GM19463 (cell line): ENCODE results near the gene POPDC2.
"Not testable (repeated sequence)": the region's sequence is repeated elsewhere in the genome, so short reads cannot be mapped to it uniquely, and the experiment has no call there.

Experiments used
- ATAC-seq: cut with Tn5 transposase; IDR thresholded peaks from one replicate; pipeline ENCODE4 v1.9.1; 2021; ENCODE audit warnings: mild to moderate bottlenecking, moderate library complexity; ENCODE audit not compliant: unreplicated experiment

Gene POPDC2, protein sequence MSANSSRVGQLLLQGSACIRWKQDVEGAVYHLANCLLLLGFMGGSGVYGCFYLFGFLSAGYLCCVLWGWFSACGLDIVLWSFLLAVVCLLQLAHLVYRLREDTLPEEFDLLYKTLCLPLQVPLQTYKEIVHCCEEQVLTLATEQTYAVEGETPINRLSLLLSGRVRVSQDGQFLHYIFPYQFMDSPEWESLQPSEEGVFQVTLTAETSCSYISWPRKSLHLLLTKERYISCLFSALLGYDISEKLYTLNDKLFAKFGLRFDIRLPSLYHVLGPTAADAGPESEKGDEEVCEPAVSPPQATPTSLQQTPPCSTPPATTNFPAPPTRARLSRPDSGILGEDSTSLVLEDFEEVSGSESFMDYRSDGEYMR

DNA sequence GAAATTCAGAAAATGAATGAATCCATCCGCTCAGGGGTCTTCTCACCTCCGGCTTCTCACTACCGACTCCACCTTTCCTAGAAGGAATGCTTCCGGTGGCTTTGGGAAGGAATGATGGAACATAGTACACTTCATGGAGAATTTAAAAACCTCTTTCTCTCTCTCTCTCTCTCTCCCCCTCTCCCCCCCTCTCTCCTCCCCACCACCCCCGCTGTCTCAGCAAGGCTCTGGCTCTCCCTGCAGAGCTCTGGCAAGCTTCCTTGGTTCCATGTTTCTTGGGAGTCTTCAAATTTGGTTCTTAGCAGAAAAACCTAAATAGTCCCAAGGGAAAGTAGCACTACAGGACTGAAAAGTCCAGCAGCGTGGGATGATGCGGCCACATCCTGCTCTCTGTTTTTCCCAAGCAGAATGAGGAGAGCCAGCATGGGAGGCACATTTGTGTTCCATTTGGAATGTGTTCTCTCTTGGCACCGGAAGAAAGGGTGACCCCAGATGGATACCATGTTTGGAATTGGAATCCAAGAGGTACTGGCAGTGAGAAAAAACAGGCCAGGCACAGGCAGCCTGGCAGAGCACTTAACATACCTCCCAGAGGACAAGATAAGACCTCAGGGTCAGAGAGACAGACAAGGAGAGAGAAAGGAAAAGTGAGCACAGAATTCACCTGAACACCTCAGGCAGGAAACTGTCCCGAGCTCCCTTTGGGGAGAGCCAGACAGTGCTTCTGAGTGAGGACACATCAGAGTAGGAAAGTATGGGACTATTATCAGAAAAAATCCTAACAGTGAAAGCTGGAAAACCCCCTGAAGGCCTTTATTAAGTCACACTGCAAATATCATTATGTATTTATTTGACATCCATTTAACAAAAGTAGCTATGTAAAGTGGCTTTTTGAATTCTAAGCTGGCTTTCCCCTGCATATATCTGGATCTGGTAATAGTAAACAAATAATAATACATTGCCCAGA, at the start of gene POPDC2:
TSS of gene POPDC2 (minus strand) at position 116 of the 967 bp plus-strand sequence. CDS start 166 bp downstream, outside the sequence.
- ATAC-seq = no peak

- no peak for ATAC-seq
Measured at GRCh38 chr3:119703820-119704531, 43.6 kb upstream of the POPDC2 start.

- ATAC-seq = peak; percentile 91
Measured at GRCh38 chr3:119702530-119703527, 42.4 kb upstream of the POPDC2 start, which contains the start of gene CFAP91. TSS of gene CFAP91 (plus strand) at chr3:119703022. CDS start at chr3:119703099, 77 bp downstream.

DNA sequence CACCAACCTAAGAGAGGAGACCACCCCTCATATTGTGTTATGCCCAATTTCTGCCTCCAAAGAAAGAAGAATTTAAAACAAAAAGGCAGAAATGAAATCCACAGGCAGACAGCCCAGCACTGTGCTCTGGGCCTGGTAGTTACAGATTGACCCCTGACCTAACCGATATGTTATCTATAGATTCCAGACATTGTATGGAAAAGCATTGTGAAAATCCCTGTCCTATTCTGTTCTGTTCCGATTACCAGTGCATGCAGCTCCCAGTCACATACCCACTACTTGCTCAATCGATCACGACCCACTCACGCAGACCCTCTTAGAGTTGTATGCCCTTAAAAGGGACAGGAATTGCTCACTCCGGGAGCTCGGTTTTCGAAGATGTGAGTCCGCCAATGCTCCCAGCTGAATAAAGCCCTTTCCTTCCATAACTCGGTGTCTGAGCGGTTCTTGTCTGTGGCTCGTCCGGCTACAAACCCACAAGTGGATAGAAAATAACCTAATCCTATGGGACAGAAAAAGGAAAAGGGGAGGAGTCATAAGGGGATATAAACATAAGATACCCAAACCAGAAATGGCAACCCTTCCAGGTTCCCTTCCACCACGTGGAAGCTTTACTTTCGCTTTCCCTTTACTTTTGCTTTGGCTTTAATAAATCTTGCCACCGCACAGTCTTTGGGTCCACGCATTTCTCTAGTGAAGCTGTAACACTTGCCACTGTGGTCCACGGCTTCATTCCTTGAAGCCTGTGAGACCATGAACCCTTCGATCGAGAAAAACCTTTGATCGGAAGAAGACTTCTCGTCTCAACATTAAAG, 40.7 kb upstream of the POPDC2 start:
- ATAC-seq = peak; percentile 2

DNA sequence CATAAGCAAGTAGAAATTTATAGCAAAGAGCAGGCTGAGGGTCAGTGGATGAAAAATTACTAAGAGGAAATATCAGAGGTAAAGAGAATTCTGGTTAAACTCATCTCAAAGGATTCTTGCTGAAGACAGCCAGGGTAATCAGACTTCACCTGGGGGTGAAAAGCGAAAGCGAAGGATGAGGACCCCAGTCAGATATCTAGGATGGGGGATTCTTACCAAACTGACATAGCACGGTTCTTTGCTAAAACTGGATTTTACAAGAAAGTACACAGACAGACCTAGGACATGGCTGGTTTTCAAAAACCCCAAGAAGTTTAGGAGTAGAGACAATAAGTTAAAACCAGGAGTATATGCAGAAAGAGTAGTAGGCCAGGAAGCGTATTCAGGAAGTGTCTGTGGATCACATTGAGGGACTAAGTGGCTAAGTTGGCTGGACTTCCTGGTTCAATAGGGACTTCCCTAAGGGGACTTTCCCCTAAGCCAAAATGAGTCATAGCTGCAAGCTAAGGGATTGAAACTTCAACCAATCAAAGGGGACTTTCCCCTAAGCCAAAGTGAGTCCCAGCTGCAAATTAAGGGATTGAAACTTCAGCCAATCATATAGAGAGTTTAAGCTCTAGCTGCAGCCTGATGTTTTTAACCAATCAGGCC, 40.0 kb upstream of the POPDC2 start:
- peak; percentile 29 for ATAC-seq

GRCh38 chr3:119697394-119697793, 37.0 kb upstream of the POPDC2 start:
- ATAC-seq = peak; percentile 69

DNA sequence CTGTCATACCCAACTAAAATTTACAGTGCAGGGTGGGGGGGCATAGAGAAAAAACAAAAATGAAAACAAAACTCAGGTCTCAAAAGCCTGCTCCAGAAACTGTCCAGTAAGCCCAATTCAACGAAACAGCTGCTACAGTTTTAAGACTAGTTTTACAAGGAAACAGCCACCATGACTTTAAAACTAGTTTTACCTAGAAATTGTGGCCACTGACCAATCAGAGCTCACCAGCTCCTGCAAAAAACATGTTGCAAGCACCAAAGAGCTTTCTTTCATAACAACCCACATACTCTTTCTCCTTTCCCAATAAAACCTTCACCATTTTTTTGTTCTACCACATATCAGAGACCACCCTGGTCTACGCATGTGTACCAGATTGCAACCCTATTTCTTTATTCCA, 35.1 kb upstream of the POPDC2 start:
- no peak for ATAC-seq

- ATAC-seq = no peak
Measured at GRCh38 chr3:119690043-119690656, 29.8 kb upstream of the POPDC2 start.

GRCh38 chr3:119683421-119683820, 23.0 kb upstream of the POPDC2 start:
- no peak for ATAC-seq

GRCh38 chr3:119681279-119681678, 20.9 kb upstream of the POPDC2 start:
- ATAC-seq = peak; percentile 20

DNA sequence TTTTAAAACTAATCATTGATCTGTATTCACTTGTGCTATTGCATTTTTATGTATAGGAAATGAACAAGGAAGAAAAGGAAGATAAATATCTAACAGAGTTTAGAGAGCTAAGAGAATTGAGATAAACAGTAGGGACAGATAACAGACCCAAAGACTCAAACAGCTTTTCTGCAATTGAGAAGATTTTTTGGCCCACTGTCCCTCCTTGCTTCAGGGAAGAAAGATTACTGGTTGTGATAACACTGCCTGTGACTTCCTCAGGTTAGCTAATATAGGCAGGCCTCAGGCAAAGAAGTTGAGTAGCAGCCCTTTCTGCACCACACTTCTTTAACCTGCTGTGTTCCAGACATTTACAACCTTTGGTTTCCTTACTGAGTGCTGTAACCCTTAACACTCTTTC, 19.5 kb upstream of the POPDC2 start:
- ATAC-seq = no peak

- ATAC-seq = not testable (repeated sequence)
Measured at GRCh38 chr3:119678209-119678608, 17.8 kb upstream of the POPDC2 start.

DNA sequence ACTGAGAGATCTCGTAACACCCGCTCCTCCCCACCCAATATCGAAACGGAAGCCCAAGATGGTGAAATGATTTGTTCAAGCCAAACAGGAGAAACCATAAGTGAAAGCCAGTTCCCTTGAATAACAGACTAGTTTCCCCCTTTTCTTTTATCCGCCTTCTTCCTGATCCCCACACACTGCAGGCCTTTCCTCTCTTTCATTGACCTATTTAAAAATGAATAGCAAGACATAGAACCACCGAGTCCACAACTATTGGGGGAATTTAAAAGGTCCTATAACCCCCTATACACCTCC, 17.2 kb upstream of the POPDC2 start:
- no peak for ATAC-seq

DNA sequence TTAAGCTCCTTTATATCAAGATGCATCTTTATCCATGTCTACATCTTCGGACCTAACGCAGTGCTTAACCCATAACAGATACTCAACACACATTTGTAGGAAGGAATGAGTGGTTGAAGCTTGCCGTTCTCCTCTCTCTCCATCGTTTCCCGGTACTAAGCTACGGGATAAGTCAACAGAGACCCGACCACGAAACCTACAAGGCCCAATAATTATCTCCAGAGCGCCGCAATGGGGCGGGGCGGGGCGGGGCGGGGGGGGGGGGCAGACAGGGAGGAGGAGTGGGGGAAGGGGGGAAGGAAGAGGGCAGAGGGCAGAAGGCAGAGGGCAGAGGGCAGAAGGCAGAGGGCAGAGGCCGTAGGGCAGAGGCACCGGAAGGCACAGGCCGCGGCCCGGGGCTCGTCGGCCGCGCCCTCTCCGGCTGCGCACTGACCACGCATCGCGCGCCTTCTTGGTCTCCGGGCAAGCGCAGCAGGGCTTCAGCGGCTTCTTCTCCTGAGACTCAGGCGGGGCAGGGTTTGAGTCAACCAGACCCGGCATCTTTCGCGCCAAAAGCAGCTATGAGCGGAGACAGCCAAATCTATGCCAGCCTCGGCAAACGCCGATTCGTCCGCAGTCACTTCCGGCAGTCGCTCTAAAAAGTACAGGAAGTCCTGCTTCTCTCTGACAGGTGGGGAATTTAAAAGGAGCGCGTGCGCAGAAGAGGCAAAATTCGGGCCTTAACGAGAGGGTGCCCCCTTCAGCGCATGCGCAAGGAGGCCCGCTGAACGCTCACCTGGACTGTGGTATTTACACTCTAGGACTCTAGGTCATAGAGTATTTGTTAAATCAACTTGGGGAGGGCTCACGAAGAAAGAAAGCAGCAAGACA, 16.6 kb upstream of the POPDC2 start, which contains the start of gene COX17:
TSS of gene COX17 (minus strand) at position 636 of the 870 bp plus-strand sequence. CDS start at position 540, 96 bp downstream.
- peak; percentile 83 for ATAC-seq

DNA sequence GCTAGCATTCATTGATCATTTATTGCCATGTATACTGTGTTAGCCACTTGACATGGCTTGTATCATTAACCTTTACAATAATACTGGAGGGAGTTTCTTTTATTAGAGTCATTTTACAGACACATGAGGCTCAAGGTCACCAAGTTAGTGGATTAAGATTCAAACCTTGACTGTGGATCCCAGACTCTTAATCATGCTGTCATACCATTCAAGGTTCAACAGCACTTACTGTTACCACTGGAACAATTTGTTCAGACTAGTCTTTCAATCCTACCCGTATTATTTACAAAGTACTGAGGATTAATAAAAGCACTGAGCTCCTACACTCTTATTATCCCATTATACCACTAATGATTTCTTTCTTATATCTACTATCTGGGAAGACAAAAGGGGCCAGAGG, 15.6 kb upstream of the POPDC2 start:
- no peak for ATAC-seq

- ATAC-seq = no peak
Measured at GRCh38 chr3:119675188-119675874, 14.9 kb upstream of the POPDC2 start.
